Liver (tissue), 9 donors: Measurements from ENCODE around the gene TRIM40. TPM values are rescaled to one million over a fixed set of nuclear protein-coding genes. Genes with fewer than 3 reads are reported as not detected.

Experiments
- DNase-seq: peaks from one replicate; pipeline ENCODE4 v3.0.0-alpha.2; 2017; ENCODE audit warnings: low spot score
- H3K27ac ChIP-seq, 2 donors: one replicate each; pipeline ENCODE4 v1.7.0; 2013; ENCODE audit warnings: inconsistent platforms in 2 of 2, low read length in 2 of 2, control low read depth in 1 of 2, low read depth in 1 of 2, mild to moderate bottlenecking in 1 of 2
- H3K27me3 ChIP-seq, 4 donors: one replicate each; pipeline versions ENCODE4 v1.6.1 to v1.7.0; 2013; ENCODE audit warnings: low read length in 3 of 4, inconsistent platforms in 1 of 4, mild to moderate bottlenecking in 1 of 4, moderate library complexity in 1 of 4; ENCODE audit not compliant: control insufficient read depth in 4 of 4, insufficient read depth in 4 of 4
- H3K36me3 ChIP-seq, 4 donors: one replicate each; pipeline versions ENCODE4 v1.6.1 to v1.7.0; 2013; ENCODE audit warnings: low read length in 3 of 4, mild to moderate bottlenecking in 3 of 4, low read depth in 1 of 4, moderate library complexity in 1 of 4; ENCODE audit not compliant: control insufficient read depth in 4 of 4, insufficient read depth in 3 of 4
- H3K4me1 ChIP-seq, 4 donors: one replicate each; pipeline versions ENCODE4 v1.6.1 to v1.7.0; 2013; ENCODE audit warnings: low read length in 3 of 4, mild to moderate bottlenecking in 3 of 4, moderate library complexity in 1 of 4; ENCODE audit not compliant: control insufficient read depth in 4 of 4, insufficient read depth in 4 of 4
- H3K4me3 ChIP-seq, 3 donors: one replicate each; pipeline versions ENCODE4 v1.6.1 to v1.7.0; 2013; ENCODE audit warnings: low read length in 3 of 3, control low read depth in 1 of 3, low read depth in 1 of 3, mild to moderate bottlenecking in 1 of 3
- H3K9ac ChIP-seq, 2 donors: one replicate each; pipeline ENCODE4 v1.7.0; 2013; ENCODE audit warnings: low read length in 2 of 2, mild to moderate bottlenecking in 2 of 2, moderate library complexity in 2 of 2, control low read depth in 1 of 2, low read depth in 1 of 2
- H3K9me3 ChIP-seq, 4 donors: one replicate each; pipeline versions ENCODE4 v1.6.1 to v1.7.0; 2013; ENCODE audit warnings: low read length in 3 of 4; ENCODE audit not compliant: control insufficient read depth in 4 of 4
- EGR1 ChIP-seq, 2 donors: IDR thresholded peaks; 2 replicates each; pipeline ENCODE4 v1.6.1; 2016 to 2018; ENCODE audit warnings: antibody characterized with exemption in 2 of 2, low read depth in 2 of 2
- FOXA1 ChIP-seq: IDR thresholded peaks from 2 replicates; pipeline ENCODE4 v1.6.1; 2016; ENCODE audit warnings: antibody characterized with exemption
- FOXA2 ChIP-seq: IDR thresholded peaks from 2 replicates; pipeline ENCODE4 v1.6.1; 2016; ENCODE audit warnings: antibody characterized with exemption
- GABPA ChIP-seq, 2 donors: IDR thresholded peaks in 1 of 2; conservative IDR thresholded peaks in 1 of 2; 2 replicates each; pipeline ENCODE4 v1.6.1; 2016; ENCODE audit warnings: antibody characterized with exemption in 2 of 2, mild to moderate bottlenecking in 1 of 2, moderate library complexity in 1 of 2
- HNF4A ChIP-seq, 2 donors: conservative IDR thresholded peaks; 2 replicates each; pipeline ENCODE4 v1.6.1; 2016; ENCODE audit warnings: antibody characterized with exemption in 2 of 2, mild to moderate bottlenecking in 2 of 2
- HNF4G ChIP-seq: IDR thresholded peaks from 2 replicates; pipeline ENCODE4 v1.6.1; 2016; ENCODE audit warnings: antibody characterized with exemption
- JUND ChIP-seq, 2 donors: IDR thresholded peaks; 2 replicates each; pipeline ENCODE4 v1.6.1; 2016; ENCODE audit warnings: antibody characterized with exemption in 2 of 2
- NR2F2 ChIP-seq: IDR thresholded peaks from 2 replicates; pipeline ENCODE4 v1.6.1; 2016; ENCODE audit warnings: antibody characterized with exemption
- RAD21 ChIP-seq, 2 donors: IDR thresholded peaks; 2 replicates each; pipeline ENCODE4 v1.6.1; 2016; ENCODE audit warnings: antibody characterized with exemption in 2 of 2, mild to moderate bottlenecking in 2 of 2
- RXRA ChIP-seq, 2 donors: IDR thresholded peaks; 2 replicates each; pipeline ENCODE4 v1.6.1; 2017 to 2018; ENCODE audit warnings: antibody characterized with exemption in 2 of 2, mild to moderate bottlenecking in 1 of 2
- SP1 ChIP-seq: IDR thresholded peaks from 2 replicates; pipeline ENCODE4 v1.6.1; 2018; ENCODE audit warnings: antibody characterized with exemption, mild to moderate bottlenecking
- TAF1 ChIP-seq: conservative IDR thresholded peaks from 2 replicates; pipeline ENCODE4 v1.6.1; 2016; ENCODE audit warnings: antibody characterized with exemption, mild to moderate bottlenecking
- YY1 ChIP-seq: IDR thresholded peaks from 2 replicates; pipeline ENCODE4 v1.6.1; 2016; ENCODE audit warnings: antibody characterized with exemption, mild to moderate bottlenecking
- WGBS: extraction: QIAGEN DNeasy Blood & Tissue Kit; methylation state at CpG from one replicate; pipeline ENCODE4 v1.1.7; 2013; 5-methylcytosine and 5-hydroxymethylcytosine counted together
- polyA plus RNA-seq, 2 donors: library from polyadenylated mRNA; stranded (reverse) in 1 of 2; unstranded in 1 of 2; fragments of 200-250 nt in 1 of 2; fragments of >200 nt in 1 of 2; fragmentation: Nextera tagmentation in 1 of 2; extraction: Ambion mirVana in 1 of 2; gene quantifications; one replicate each; pipeline versions ENCODE4 v1.2.1 to v1.2.3, GENCODE V29; 2013 to 2015
- total RNA-seq, 2 donors: library from RNA; depleted of rRNA; stranded (reverse); fragments of >200 nt; gene quantifications; one replicate each; pipeline ENCODE4 v1.2.3, GENCODE V29; 2014
- TF ChIP-seq, protein P1 (sequence below): IDR thresholded peaks from 2 replicates; pipeline ENCODE4 v1.6.1; 2016; ENCODE audit warnings: antibody characterized with exemption, mild to moderate bottlenecking
- TF ChIP-seq, protein P2 (sequence below): IDR thresholded peaks from 2 replicates; pipeline ENCODE4 v1.6.1; 2016; ENCODE audit warnings: antibody characterized with exemption
- TF ChIP-seq, protein P3 (sequence below): fragments of 150-350 bp; IDR thresholded peaks from 2 replicates; pipeline ENCODE4 v1.5.1; 2017; ENCODE audit warnings: improper control_type of control experiment, low read depth, low read length; ENCODE audit not compliant: missing input control
- TF ChIP-seq, protein P4 (sequence below): IDR thresholded peaks from 2 replicates; pipeline ENCODE4 v1.6.1; 2016; ENCODE audit warnings: antibody characterized with exemption
- donor health status: healthy.
- donor health status: healthy.
- donor health status: healthy.
- donor health status: healthy.
- donor health status: healthy.

The TRIM40 gene
- total and polyA plus RNA-seq, 4 donors: 0.51 TPM; not detected in 3

DNA sequence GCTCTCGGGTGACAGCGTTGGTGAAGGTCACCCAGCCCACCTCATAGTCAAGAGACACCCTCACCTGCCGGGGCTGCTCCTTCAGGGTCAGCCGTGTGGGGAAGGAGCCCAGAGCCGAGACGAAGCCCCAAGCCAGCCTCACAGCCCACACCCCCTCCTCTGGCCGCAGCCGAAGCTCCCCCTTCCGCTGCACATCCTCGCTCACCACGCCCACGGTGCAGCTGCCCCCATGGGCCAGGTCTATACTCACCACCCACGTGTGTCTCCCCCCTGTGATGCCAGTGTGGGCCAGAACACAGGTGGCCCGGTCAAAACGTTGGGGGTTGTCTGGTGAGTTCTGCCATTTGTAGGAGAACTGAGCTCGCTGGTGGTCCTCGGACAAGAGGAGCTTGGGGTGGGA, 18.1 kb downstream of the TRIM40 start:
- TF ChIP-seq SP1 (no peak), TAF1 (no peak), FOXA1 (no peak), GABPA (IDR thresholded peaks at IDR 0.05 in 1 of 2, conservative IDR thresholded peaks at IDR 0.05 in 1 of 2) (no peak), JUND (IDR thresholded peaks at IDR 0.05) (no peak), RXRA (IDR thresholded peaks at IDR 0.05) (no peak), HNF4A (conservative IDR thresholded peaks at IDR 0.05) (no peak), HNF4G (no peak), FOXA2 (no peak), RAD21 (IDR thresholded peaks at IDR 0.05) (no peak), EGR1 (IDR thresholded peaks at IDR 0.05; ENCODE audit: low read depth in 2 of 2) (no peak), YY1 (no peak)
- TF ChIP-seq, protein P1, sequence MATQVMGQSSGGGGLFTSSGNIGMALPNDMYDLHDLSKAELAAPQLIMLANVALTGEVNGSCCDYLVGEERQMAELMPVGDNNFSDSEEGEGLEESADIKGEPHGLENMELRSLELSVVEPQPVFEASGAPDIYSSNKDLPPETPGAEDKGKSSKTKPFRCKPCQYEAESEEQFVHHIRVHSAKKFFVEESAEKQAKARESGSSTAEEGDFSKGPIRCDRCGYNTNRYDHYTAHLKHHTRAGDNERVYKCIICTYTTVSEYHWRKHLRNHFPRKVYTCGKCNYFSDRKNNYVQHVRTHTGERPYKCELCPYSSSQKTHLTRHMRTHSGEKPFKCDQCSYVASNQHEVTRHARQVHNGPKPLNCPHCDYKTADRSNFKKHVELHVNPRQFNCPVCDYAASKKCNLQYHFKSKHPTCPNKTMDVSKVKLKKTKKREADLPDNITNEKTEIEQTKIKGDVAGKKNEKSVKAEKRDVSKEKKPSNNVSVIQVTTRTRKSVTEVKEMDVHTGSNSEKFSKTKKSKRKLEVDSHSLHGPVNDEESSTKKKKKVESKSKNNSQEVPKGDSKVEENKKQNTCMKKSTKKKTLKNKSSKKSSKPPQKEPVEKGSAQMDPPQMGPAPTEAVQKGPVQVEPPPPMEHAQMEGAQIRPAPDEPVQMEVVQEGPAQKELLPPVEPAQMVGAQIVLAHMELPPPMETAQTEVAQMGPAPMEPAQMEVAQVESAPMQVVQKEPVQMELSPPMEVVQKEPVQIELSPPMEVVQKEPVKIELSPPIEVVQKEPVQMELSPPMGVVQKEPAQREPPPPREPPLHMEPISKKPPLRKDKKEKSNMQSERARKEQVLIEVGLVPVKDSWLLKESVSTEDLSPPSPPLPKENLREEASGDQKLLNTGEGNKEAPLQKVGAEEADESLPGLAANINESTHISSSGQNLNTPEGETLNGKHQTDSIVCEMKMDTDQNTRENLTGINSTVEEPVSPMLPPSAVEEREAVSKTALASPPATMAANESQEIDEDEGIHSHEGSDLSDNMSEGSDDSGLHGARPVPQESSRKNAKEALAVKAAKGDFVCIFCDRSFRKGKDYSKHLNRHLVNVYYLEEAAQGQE: no peak
- TF ChIP-seq, protein P2, sequence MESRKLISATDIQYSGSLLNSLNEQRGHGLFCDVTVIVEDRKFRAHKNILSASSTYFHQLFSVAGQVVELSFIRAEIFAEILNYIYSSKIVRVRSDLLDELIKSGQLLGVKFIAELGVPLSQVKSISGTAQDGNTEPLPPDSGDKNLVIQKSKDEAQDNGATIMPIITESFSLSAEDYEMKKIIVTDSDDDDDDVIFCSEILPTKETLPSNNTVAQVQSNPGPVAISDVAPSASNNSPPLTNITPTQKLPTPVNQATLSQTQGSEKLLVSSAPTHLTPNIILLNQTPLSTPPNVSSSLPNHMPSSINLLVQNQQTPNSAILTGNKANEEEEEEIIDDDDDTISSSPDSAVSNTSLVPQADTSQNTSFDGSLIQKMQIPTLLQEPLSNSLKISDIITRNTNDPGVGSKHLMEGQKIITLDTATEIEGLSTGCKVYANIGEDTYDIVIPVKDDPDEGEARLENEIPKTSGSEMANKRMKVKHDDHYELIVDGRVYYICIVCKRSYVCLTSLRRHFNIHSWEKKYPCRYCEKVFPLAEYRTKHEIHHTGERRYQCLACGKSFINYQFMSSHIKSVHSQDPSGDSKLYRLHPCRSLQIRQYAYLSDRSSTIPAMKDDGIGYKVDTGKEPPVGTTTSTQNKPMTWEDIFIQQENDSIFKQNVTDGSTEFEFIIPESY: no peak
- TF ChIP-seq, protein P3, sequence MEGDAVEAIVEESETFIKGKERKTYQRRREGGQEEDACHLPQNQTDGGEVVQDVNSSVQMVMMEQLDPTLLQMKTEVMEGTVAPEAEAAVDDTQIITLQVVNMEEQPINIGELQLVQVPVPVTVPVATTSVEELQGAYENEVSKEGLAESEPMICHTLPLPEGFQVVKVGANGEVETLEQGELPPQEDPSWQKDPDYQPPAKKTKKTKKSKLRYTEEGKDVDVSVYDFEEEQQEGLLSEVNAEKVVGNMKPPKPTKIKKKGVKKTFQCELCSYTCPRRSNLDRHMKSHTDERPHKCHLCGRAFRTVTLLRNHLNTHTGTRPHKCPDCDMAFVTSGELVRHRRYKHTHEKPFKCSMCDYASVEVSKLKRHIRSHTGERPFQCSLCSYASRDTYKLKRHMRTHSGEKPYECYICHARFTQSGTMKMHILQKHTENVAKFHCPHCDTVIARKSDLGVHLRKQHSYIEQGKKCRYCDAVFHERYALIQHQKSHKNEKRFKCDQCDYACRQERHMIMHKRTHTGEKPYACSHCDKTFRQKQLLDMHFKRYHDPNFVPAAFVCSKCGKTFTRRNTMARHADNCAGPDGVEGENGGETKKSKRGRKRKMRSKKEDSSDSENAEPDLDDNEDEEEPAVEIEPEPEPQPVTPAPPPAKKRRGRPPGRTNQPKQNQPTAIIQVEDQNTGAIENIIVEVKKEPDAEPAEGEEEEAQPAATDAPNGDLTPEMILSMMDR: no peak

DNA sequence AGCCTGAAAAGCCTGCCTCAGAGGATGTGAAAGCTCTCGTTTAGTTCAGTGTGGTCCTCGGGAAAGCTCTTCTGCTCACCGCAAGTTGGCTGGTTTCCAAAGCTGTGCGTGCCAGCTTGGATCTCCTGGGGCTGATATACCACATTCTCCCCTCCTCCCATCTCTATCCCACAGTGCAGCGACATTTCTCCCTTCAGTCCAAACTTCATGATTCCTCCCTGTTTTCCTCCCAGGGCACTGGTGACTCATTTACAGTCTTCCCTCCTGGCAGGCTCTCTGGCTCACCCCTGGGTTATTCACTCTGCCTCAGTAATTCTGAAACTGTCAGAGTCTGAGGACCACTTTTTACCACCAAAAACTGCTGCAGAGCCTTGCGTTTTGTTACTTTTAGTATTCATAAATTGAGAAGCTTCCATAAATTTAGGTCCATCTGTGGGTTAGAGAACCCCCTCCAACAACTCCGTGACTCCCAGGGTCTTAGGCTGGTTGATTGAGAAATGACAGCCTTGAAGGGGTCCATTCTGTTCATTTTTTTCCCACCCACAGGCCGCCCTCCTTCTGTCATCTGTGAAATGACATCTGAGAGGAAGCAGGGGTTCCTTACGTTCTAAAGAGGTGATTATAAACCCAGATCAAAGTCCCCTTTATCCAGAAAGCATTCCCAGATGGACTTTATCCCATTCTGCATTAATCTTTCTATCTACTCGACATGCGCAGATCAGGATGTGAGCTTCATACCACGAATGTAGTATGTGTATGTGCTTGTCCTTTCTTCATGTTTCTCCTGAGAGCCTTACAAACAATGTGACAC, 19.0 kb downstream of the TRIM40 start:
- peak overlapping the region; percentile 54 to 57 for H3K27ac ChIP-seq
- 66% methylated on average over 12 of the region's 12 CpGs for WGBS
- H3K9ac ChIP-seq: no peak overlapping the region

More for the DNA sequence above, 18.1 kb downstream of the TRIM40 start:
- Histone ChIP-seq H3K4me3 (no peak overlapping the region), H3K36me3 (no peaks in the 10 kb centered on the region), H3K9me3 (no peaks in the 10 kb centered on the region), H3K27me3 (no peaks in the 10 kb centered on the region), H3K9ac (no peak overlapping the region), H3K27ac (no peak overlapping the region), H3K4me1 (peaks cover 0 to 23% (median 10%) of the 10 kb centered on the region in 4 donors)
- DNase-seq: no peak
- 93% methylated on average over 17 of the region's 17 CpGs for WGBS

More for the DNA sequence above, 19.0 kb downstream of the TRIM40 start:
- TF ChIP-seq SP1: peak; percentile 76
- peak; percentile 22 to 45 for TF ChIP-seq RXRA (IDR thresholded peaks at IDR 0.05)
- TF ChIP-seq, protein P4, sequence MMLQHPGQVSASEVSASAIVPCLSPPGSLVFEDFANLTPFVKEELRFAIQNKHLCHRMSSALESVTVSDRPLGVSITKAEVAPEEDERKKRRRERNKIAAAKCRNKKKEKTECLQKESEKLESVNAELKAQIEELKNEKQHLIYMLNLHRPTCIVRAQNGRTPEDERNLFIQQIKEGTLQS: peak; percentile 53
- TF ChIP-seq YY1: no peak
- TF ChIP-seq HNF4G: peak; percentile 20
- TF ChIP-seq RAD21 (IDR thresholded peaks at IDR 0.05): peak in 1 of 2 donors; percentile 13
- peak in 1 of 2 donors; percentile 45 for TF ChIP-seq JUND (IDR thresholded peaks at IDR 0.05)
- peak; percentile 35 to 47 for TF ChIP-seq HNF4A (conservative IDR thresholded peaks at IDR 0.05)
- TF ChIP-seq NR2F2: no peak
- Histone ChIP-seq H3K36me3 (no peaks in the 10 kb centered on the region), H3K9me3 (no peaks in the 10 kb centered on the region), H3K27me3 (no peaks in the 10 kb centered on the region), H3K4me1 (peaks cover 0 to 23% (median 10%) of the 10 kb centered on the region in 4 donors), H3K4me3 (no peak overlapping the region)
- no peak for DNase-seq
